HG03432 (cell line): ENCODE results near the gene MARCHF3.

Experiments used
- ATAC-seq: cut with Tn5 transposase; IDR thresholded peaks from one replicate; pipeline ENCODE4 v1.9.1; 2021; ENCODE audit warnings: mild to moderate bottlenecking, moderate library complexity; ENCODE audit not compliant: unreplicated experiment

The MARCHF3 gene

GRCh38 chr5:126819253-126819652 is 211.1 kb downstream of the MARCHF3 start:
- no peak for ATAC-seq

GRCh38 chr5:126818736-126819135 is 211.6 kb downstream of the MARCHF3 start:
- no peak for ATAC-seq
